Stomach smooth muscle (tissue), 2 donors: ENCODE data around the gene TWIST2.
A peak's percentile ranks its signal among the peaks of the same experiment; 100 is the strongest.

Source experiments
- H3K27ac ChIP-seq: one replicate; pipeline ENCODE4 v1.7.0; 2013; ENCODE audit warnings: mild to moderate bottlenecking, low read length, inconsistent platforms
- H3K27me3 ChIP-seq, 2 donors: one replicate each; pipeline ENCODE4 v1.7.0; 2013; ENCODE audit warnings: low read length in 2 of 2; ENCODE audit not compliant: insufficient read depth in 2 of 2, control insufficient read depth in 1 of 2
- H3K36me3 ChIP-seq, 2 donors: one replicate each; pipeline ENCODE4 v1.7.0; 2013; ENCODE audit warnings: low read length in 2 of 2; ENCODE audit not compliant: control insufficient read depth in 2 of 2, insufficient read depth in 2 of 2
- H3K4me1 ChIP-seq: one replicate; pipeline ENCODE4 v1.7.0; 2013; ENCODE audit warnings: low read length; ENCODE audit not compliant: control insufficient read depth, insufficient read depth
- H3K4me3 ChIP-seq, 2 donors: one replicate each; pipeline ENCODE4 v1.7.0; 2013; ENCODE audit warnings: low read length in 2 of 2
- H3K9ac ChIP-seq, 2 donors: one replicate each; pipeline ENCODE4 v1.7.0; 2013; ENCODE audit warnings: low read length in 2 of 2, mild to moderate bottlenecking in 1 of 2
- H3K9me3 ChIP-seq, 2 donors: one replicate each; pipeline ENCODE4 v1.7.0; 2013; ENCODE audit warnings: low read length in 2 of 2; ENCODE audit not compliant: control insufficient read depth in 2 of 2
- donor health status: healthy.
- donor health status: Pancreatic carcinoma.

The TWIST2 gene

DNA sequence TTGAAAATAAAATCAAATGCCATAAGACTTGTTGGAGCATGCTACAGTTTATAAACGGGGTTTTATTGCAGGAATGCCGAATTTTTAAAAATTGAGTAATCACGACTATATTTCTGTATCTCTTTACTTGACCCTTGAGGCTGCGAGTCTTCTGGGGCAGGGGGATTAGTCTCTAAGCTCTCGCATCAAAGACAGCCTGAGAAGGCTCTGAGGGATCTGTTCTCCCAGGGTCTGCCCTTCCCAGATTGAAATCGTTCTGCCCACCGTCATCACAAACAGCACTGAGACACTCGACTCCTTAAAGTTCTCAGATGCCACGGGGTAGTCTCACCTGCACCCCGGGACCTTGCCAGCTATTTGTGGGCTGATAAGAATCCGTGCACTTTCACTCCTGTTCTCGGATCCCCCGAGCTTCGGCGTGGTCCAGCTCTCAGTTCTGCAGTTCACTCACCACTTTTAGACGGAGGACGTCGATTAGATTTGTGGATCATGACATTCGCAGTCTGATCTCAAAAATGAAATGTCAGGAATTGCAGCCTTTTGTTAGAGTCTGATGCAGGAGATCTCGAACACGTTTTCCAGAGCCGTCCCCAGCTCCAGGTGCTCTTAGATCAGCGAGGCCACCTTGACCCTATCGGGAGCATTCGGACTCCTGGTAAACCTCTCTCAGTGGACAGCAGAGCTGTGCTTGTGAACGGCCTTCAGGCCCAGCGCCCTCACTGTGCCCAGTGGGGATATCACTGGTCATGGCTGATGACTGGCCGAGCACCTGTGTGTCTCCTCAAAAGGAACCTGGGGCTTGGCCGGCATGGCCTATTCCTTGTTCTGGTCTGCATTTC is 43.0 kb downstream of the TWIST2 start:
- no peak overlapping the region for H3K27ac ChIP-seq
- H3K9me3 ChIP-seq = no peaks in the 10 kb centered on the region
- peaks cover 24% of the 10 kb centered on the region for H3K4me1 ChIP-seq
- no peak overlapping the region for H3K9ac ChIP-seq
- H3K36me3 ChIP-seq = peaks cover 0 to 2% of the 10 kb centered on the region in 2 donors
- no peaks in the 10 kb centered on the region for H3K27me3 ChIP-seq
- peak overlapping the region in 1 of 2 donors; percentile 40 for H3K4me3 ChIP-seq

DNA sequence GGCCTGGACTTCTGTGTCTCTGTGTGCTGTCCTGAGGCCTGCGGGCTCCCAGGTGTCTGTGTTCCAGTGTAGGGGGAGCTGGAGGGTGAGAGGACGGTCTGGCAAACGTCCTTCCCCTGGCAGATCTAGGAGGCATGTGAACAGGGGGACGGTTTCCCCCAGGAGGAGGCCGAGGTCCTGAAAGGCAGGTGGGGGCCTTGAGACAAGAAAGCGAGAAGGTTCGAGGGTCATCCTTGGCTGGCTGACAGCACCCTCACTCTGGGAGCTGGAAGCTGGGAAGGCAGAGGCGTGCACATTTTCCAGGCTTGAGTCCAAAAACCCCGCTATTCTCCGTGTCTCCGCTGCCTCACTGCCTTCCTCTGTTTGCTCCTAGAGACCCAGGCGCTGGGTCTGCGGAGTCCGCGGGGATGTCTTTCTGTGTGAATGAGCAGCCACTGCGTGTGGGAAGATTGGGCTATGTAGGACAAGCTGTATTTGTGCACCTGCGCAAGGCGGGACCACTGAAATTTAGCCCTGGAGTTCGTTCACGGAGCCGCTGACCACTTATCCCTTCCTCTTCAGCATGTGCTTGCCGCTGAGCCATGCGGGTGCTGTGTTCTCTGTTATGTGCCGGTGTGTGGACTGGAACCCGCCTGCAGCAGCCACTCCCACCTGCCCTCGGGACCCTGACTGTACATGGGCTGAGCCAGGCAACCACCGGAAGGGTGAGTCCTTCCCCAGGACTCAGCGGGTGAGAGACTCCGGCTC is 43.7 kb downstream of the TWIST2 start:
- Histone ChIP-seq H3K9me3 (no peaks in the 10 kb centered on the region), H3K4me3 (peak overlapping the region in 1 of 2 donors; percentile 40), H3K9ac (no peak overlapping the region), H3K36me3 (peaks cover 0 to 2% of the 10 kb centered on the region in 2 donors), H3K4me1 (peaks cover 31% of the 10 kb centered on the region), H3K27ac (no peak overlapping the region), H3K27me3 (no peaks in the 10 kb centered on the region)

DNA sequence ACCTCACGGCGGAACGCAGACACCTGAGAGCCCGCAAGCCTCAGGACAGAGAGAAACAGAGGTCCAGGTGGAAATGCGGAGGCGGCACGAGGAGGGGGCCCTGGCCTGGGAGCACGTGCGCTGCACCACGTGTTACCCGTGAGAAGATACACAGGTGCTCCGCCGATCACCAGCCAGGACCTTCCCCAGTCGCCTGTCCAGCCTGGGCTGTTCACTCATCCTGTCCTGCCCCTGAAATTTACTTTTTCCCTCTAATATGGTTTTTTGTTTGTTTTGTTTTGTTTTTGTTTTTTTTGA is 44.3 kb downstream of the TWIST2 start:
- no peaks in the 10 kb centered on the region for H3K36me3 ChIP-seq
- no peak overlapping the region for H3K27ac ChIP-seq
- no peaks in the 10 kb centered on the region for H3K9me3 ChIP-seq
- H3K4me3 ChIP-seq = no peak overlapping the region
- H3K4me1 ChIP-seq = peaks cover 31% of the 10 kb centered on the region
- no peaks in the 10 kb centered on the region for H3K27me3 ChIP-seq
- no peak overlapping the region for H3K9ac ChIP-seq

DNA sequence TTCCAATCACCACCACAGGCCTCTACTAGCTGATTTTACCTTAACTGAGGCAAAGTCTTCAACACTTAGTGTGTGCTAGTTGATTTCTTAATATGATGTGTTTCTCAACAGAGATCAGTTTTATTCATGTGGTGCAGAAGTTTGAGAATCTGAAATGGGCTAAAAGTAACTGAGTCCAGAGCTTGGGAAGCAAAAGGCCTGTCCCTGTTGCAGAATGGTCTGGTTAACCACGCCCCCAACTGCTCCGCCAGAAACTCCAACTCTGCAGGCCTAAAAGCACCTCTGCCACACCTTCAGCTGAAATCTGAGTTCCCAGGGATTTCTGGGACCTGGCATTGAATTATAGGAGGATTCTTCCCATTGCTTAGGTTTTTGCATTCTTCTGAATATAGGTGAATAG is 44.9 kb downstream of the TWIST2 start:
- Histone ChIP-seq H3K9me3 (no peaks in the 10 kb centered on the region), H3K9ac (no peak overlapping the region), H3K27ac (no peak overlapping the region), H3K27me3 (no peaks in the 10 kb centered on the region), H3K4me3 (no peak overlapping the region), H3K36me3 (no peaks in the 10 kb centered on the region), H3K4me1 (peaks cover 36% of the 10 kb centered on the region)

DNA sequence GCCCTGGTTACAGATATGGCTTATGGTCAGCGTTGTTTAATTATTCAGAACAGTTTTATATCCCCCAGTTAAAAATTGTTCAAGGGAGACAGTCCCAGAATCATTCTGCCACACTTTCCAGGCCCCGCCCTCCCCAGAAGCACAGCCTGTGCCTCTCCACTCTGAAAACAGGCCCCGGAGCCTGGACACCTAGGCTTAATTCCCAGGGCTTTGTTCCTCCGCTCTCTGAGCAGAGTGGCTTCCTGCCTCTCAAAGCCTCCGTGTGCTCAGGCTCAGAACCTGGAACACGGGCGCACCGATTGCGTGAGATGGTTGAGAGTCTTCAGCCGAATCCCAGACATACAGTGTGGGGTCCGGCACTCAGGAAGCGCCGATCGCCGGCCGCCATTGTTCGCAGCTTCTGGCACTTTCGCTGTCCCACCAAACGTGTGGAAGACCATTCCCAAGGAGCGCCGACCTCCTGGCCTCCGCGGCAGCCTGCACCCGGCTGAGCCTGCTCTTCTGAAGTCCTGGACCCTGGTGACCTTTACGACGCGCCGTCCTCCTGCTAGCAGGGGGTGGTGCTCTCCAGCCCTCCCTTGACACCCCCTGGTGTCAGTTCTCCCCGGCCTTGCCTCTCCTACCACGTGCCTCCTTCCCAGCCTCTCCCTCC is 45.6 kb downstream of the TWIST2 start:
- H3K9ac ChIP-seq = no peak overlapping the region
- no peaks in the 10 kb centered on the region for H3K9me3 ChIP-seq
- no peaks in the 10 kb centered on the region for H3K27me3 ChIP-seq
- H3K4me3 ChIP-seq = no peak overlapping the region
- H3K36me3 ChIP-seq = no peaks in the 10 kb centered on the region
- H3K4me1 ChIP-seq = peaks cover 39% of the 10 kb centered on the region
- no peak overlapping the region for H3K27ac ChIP-seq

DNA sequence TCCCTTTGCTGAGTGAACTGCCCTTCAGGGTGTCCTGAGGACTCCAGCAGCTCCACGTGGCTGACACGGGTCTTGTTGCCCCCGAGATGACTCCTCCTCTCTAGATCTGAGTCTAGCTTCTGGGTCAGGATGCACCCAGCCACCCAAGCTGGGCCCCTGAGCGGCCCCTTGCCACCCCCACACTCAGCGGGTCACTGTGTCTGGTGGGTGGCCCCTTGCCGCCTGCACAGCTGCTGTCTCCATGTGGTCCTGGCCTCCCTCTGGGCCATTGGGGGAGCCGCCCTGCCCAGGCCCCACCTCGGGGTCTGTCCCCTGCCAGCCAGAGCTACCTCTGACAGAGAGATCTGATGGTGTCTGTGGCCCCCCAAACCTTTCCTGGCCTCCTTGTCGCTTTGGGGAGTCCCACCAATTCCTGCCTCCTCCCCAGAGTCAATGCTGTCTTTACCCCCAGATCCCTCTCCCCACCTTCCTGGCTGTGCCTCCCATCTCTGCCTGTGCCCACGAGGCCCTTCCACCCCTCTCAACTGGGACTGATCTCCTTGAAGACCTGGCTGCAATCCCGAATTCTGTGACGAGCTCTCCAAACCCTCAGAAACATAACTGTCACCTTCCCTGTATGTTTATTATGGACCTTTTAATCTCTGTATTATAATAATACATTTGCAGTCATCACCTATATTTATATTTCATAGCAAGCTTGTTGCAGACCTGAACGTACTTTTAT is 46.5 kb downstream of the TWIST2 start:
- Histone ChIP-seq H3K36me3 (no peaks in the 10 kb centered on the region), H3K27me3 (no peaks in the 10 kb centered on the region), H3K9me3 (no peaks in the 10 kb centered on the region), H3K4me3 (no peak overlapping the region), H3K9ac (no peak overlapping the region), H3K27ac (no peak overlapping the region), H3K4me1 (peaks cover 39% of the 10 kb centered on the region)

DNA sequence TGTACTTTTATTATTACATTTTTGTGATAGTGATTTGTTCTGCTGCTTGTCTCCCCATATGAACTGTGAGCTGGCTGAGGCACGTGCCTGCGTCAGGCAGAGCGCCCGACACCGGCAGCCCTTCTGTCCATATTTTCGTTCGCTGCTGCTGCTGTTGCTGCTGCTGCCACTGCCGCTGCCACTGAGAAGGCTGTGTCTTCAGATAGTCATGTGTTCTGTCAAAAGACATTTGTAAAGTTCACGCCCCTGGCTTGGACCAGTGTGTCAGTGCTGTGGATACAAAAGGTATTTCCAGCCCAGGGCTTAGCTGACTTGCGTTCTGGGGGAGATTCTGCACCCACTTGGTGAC is 47.0 kb downstream of the TWIST2 start:
- Histone ChIP-seq H3K9me3 (no peaks in the 10 kb centered on the region), H3K4me1 (peaks cover 39% of the 10 kb centered on the region), H3K27ac (no peak overlapping the region), H3K36me3 (no peaks in the 10 kb centered on the region), H3K27me3 (no peaks in the 10 kb centered on the region), H3K9ac (no peak overlapping the region), H3K4me3 (peak overlapping the region in 1 of 2 donors; percentile 22)

DNA sequence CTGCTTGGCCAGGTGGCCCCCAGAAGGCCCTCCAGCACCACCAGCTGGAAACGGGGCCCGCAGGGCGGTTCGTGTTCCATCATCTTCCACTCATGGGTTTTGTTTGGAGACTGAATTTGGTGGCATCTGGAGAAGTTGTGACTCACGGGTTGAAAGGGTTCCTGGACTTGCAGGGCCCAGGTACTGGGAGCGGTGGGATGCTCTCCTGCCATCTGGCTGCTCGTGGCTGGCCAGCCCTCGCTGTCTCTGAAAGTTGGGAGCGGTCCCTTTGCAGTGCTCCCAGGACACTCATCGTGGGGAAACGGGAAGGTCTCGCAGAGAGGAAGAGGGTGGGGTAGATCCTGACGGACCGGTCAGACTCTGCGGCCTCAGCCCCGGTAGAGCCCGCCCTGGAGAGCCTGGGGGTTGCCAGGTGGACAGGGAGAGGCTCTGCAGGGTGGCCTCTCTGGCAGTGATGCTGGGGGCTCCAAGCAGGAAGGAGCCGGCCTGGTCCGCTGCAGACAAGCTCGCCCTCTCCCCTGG is 47.5 kb downstream of the TWIST2 start:
- Histone ChIP-seq H3K4me3 (peak overlapping the region in 1 of 2 donors; percentile 22), H3K9me3 (no peaks in the 10 kb centered on the region), H3K9ac (no peak overlapping the region), H3K27ac (no peak overlapping the region), H3K36me3 (no peaks in the 10 kb centered on the region), H3K27me3 (no peaks in the 10 kb centered on the region), H3K4me1 (peaks cover 39% of the 10 kb centered on the region)

DNA sequence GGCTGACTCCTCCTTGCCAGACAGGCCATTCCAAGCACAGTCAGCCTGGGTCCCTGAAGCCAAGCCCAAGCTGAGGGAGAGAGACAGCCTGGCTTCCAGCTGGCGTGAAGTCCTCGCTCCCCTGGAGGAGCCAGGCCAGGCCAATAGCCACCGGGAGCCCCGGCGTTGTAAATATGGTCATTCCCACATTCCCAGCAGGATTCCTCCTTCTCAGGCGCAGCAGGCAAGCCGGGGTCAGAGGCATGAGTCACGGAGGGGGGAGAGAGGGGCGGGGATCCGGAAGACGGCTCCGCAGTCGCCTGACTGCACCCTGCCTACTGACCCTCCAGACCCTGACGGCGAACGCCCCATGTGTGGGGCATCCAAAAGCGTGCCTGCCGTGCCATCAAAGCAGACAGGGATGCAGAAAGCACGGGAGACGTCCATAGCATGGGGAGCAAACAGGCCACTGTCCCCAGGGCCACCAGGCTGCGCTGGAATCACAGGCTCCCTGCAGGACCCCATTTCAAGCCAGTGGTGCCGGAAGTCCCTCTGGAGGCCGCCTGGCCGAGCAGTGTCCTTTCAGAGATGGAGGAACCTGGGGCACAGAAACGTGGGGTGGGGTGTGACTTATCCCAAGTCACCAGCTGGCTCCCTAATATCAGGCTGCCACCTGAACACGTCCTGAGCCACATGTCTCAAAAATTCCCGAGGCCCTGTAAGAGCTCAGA is 48.2 kb downstream of the TWIST2 start:
- Histone ChIP-seq H3K27me3 (no peaks in the 10 kb centered on the region), H3K9me3 (no peaks in the 10 kb centered on the region), H3K9ac (no peak overlapping the region), H3K27ac (no peak overlapping the region), H3K4me3 (peak overlapping the region in 1 of 2 donors; percentile 22), H3K36me3 (no peaks in the 10 kb centered on the region), H3K4me1 (peaks cover 39% of the 10 kb centered on the region)

DNA sequence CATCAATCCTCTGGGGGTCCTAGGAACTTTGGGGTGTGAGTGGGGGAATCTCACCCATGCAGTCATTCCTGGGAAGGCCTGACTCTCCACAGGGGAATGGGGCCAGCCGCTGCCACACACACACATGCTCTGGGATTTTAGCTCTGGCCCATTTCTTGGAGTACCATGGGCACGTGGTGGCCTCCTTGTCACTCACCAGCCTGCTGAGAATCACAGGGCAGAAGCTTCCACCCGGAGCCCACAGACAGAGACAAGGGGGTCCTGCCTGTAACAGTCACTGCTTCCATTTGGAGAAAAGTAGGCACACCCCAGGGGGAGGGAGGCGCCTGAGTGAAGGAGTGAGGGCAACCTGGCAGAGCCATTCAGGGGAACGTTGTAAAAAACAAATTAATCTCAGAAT is 48.8 kb downstream of the TWIST2 start:
- H3K36me3 ChIP-seq = no peaks in the 10 kb centered on the region
- H3K27me3 ChIP-seq = no peaks in the 10 kb centered on the region
- no peaks in the 10 kb centered on the region for H3K9me3 ChIP-seq
- peaks cover 36% of the 10 kb centered on the region for H3K4me1 ChIP-seq
- no peak overlapping the region for H3K9ac ChIP-seq
- H3K4me3 ChIP-seq = no peak overlapping the region
- H3K27ac ChIP-seq = no peak overlapping the region
